GM21717 (cell line): ENCODE results near the gene FARP1.

Source experiments
- ATAC-seq: cut with Tn5 transposase; IDR thresholded peaks from one replicate; pipeline ENCODE4 v1.9.1; 2021; ENCODE audit warnings: mild to moderate bottlenecking, moderate library complexity; ENCODE audit not compliant: unreplicated experiment

The FARP1 gene

DNA sequence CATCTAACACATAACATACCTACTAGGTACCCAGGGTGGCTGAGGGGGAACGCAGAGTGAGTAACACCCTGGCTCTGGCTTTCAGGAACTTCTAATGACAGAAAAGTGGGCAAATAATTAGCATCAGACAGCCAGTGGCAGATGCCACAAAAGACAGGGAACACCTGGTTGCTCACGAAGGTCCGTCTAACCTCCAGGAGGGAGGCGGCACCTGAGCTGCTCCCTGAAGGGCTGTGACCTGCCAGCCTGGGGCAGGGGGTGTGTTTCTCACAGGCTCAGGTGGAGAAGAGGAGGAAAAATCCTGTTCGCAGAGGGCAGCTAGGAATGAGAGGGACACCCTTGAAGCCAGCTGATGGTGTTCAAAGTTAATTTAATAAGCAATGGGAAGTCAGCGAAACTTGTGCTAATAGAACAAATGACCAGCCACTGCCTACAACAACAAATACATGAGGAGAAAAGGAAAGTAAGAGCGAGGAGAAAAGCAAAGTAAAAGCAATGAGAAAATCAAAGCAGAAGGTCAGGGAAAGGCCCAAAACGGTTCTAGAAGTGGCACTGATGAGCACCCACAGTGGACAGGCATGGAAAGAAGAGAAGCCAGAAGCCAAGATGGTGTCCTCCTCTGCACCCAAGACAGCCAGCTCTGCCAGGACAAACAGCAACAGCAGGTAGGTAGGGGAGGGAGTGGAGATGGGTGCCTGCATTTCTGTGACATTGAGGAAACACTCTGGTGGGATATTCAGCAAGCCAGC is 346.7 kb downstream of the FARP1 start:
- no peak for ATAC-seq

DNA sequence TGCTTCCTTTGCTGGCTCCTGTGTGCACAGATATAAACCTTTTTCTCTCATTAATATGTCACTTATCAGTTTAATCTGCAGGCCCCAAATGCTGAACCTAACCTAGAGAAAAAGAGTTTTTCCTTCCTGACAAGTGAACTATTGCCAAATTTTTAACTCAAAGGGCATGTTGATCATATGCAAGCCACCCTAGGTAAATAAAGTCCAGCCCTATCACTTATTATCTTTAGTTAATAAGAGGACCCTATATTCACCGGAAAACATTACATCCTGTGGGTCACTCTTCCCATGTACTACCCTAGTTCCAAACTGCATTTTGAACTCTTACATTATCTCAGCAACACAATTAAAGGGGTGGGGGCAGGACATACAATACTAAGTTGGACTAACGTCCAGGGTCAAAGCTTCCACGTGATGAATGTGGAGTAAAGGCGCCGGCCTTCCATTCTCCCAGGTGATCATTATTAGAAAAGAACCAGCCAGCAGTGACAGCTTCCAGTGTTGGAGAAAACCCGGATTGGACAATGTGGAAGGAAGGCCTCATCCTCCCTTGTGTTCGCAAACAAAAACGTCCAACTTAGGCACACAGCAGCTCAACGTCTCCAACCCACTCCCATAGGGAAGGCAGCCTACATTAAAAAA is 347.4 kb downstream of the FARP1 start:
- ATAC-seq: no peak

DNA sequence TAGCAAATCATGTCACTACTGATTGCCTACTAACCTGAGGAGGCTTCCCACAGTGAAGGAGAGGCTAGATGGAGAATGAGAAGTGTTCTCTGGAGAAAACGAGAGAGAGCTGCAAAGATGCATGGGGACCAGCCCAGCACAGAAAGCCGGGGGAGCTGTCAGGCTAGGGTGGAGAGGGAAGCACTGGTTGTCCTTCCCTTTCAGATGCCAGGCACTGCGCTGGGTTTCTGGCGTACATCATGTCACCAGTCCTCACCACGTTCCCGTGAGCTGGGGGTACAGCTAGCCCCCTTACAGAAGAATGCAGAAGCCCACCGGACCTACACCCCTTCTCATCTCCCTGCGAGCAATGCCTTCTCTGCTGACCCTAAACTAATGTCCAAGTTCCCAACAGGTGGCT is 348.0 kb downstream of the FARP1 start:
- no peak for ATAC-seq

DNA sequence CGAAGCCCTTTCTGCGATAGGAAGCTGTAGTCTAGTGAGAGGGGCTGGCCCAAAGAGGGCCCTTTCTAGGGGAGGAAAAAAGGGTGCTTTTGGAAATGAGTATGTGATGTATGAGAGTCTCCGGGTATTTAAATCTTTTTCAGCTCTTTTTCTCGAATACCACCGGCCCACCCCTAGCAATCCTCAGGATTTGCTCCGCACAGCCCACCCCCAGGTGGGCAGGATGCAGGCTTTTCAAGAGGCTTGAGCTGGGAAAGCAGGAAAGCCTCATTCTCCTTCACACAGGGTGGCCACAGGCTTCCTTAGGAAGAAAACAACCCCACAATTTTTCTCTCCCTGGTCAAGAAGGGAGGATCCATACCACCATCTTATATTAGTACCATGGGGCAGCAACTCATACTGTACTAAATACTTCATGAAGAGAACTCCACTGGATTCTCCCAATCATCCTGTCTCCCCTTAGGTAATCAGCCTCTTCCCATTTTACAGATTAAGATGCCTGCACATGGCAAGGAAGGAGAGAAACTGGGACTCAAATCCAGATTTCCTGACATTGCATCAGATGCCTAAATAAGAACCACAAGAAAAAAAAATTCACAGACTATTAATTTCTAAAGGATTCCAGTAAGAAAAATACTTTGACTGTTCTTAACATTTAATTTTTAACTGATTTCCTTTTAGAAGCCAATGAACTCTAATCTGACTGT is 349.6 kb downstream of the FARP1 start:
- no peak for ATAC-seq

DNA sequence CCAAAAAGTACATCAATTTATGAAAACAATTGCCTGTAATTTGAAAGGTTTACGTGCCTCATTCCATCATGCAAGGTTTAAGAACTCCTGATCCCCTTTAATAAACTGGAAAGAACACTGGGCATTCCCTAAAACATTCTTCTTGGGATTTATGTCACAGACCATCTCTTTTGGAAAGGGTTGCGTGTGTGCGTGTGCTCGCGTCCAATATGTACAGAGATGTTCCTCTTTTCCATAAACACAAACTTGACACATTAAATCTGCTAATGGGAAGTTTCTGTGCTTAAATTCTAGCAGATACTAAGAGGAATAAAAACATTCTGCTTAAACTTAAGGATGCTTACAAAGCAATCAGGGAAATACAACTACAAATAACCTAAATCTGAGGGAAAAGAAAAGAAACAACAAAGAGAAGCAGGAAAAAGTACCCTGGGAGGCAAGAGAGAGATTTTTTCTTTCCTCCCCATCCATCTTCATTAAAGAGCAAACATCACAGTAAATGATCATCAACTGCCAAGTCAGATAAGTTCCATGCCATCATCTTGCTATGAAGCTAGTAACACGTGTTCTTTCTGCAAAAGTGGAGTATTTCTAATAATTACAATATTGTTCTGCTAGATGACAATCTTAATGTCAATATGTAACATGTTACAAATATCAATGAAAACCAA is 350.3 kb downstream of the FARP1 start:
- ATAC-seq: no peak

DNA sequence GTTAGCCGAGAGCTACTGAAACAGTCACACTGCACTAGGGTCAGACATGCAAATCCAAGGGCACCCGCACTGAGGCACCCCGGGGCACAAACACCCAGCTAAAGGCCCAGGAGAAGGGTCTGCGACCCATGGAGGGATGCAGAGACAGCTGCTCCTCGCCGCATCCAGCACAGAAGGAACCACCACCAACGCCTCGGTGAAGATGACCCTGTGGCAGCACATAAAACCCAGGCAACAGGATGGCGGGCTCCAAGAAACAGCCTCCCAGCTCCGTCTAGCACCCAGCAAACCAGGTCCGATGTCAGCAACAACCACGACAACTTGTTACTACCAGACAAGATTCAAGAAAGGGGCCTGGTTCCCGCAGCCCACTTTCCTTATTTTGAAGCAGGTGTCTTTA is 351.9 kb downstream of the FARP1 start:
- ATAC-seq: no peak

DNA sequence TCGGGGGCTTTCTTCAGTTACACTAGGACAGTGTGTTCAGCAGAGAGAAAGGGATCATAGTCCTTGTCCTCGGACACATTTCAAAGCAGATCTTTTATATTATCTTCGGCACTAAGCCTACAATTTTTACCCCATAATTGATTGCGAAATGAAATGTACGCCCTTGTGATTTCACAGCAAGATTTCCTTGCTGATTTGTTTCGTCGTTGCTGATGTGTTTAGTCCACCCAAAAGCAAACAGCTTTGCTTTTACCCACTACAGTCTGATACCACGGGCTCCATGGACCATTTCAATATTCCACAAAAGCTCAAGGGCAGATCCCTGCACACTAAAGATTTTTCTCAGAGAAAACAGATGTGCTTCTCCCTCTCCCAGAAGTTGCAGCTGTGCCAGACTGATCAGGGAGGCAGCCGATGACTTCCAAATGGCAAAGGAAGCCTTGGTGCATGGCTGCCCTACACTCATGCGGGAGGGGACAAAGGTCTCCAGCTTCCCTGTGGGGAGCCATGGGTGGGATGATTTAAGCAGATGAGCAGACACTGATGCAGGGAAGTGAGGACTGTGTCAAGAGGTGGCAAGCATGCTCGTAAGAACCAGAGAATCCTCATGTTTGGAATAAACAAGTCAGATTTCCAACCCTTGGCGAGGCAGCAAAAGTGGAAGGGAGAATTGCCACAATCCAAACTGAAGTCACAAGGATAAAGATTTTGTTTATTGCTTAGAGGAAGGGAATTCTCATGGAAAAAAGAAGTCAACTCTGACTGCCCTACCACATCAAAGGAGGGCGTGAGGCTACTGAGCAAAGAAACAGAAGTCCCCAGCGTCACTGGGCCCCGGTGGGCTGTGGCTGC is 353.0 kb downstream of the FARP1 start:
- no peak for ATAC-seq

DNA sequence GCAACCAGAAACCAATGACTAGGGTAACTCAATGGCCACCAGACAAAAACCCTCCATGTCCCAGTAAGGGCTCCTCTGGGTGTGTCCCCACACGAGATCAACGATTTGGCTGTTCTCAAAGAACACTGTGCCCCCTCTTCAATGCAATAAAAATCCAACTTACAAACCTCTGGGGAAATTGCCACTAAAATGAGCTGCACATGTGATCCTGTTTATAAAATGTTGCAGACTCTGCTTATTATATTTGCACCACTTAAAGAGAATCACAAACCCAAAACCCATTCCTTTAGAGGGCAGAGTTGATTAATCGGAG is 353.5 kb downstream of the FARP1 start:
- ATAC-seq: no peak

DNA sequence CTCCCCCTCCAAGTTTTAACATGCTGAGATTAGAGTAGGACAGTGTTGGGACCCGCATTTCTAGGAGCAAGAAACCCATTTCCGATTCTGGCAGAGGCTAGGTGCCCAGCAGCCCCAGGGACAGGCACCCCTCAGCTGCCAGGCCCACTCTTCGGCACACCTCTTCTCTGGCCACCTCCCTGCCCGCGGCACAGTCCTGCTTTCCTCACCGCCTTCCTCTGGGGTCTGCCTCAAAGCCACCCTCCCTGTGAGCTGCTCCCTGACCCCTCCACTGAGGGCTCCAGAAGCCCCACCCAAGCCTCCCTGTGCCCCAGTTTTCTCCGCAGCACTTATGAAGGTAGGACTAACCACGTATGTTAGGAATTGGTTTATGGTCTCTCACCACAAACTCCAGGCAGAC is 354.1 kb downstream of the FARP1 start:
- ATAC-seq: no peak

DNA sequence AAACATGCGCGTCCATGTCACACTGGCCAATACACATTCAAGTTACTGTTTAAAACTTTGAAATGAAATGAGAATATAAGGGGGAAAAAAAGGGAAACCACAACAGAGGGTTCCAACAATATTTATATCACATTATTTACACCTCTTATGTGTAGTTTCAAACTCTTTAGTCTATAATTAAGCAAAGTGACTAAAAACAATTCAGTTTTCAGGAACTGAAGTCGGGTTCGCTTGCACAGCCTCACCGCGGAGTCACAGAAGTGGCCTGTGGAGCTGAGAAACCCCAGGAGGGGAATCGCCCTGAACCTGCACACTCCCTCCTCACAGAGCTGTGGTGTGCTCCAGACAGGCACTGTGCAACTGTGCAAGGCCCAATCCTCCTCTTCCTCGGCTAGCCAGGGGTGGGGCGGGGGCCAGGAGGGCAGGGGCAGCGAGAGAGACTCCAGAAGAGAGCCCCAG is 358.1 kb downstream of the FARP1 start:
- peak; percentile 82 for ATAC-seq

DNA sequence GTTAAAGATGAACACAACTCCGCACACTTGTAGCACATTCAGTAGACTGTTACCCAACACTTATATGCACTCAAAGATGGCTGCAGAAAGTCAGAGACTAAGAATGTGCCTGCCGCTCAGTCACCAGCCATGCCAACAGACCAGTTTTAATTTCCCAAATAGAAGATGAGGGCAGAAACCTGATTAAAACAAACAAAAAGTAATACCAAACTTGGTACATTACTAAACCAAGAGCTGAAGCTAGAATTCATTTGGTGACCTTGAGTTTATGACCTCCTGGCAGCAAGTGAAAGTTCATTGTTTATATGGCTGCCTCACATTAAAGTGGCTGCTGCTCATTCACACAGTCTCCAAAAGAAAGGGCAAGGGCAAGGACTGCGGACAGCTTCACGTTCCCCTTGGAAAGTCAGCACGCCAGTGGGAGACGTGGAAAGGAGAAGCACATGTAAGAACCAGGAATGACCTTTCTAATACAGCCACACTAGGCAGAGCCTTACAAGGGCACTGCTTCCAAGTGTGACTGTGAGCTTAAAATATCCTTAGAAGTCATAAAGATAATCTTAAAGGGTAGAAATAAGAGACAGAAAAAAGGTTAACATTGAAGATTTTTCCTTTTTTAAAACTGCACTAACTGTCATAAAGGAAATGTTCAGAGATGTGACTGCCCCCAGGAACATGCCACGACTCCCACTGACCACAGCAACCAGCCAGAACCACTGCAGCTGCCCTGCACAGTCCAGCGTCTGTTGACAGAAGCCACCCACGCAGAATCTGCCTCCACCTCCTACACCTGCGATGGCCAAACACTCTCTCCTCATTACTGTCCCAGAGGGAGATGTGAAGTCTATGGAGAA is 360.5 kb downstream of the FARP1 start:
- ATAC-seq: no peak

DNA sequence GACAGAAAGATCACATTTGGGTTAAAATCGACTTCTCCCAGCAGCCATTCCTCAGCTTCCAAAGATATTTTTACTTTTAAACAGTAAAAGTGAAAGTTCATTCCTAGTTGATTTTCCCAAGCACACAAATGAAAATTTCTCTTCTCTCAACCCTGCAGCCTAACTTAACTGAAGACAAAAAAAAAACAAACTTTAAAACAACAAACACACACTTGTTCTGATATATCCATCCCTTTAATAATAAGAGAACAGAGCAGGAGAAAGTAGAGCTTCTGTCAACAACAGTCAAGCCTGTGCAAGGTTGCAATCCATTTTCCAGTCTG is 361.1 kb downstream of the FARP1 start:
- ATAC-seq: no peak

DNA sequence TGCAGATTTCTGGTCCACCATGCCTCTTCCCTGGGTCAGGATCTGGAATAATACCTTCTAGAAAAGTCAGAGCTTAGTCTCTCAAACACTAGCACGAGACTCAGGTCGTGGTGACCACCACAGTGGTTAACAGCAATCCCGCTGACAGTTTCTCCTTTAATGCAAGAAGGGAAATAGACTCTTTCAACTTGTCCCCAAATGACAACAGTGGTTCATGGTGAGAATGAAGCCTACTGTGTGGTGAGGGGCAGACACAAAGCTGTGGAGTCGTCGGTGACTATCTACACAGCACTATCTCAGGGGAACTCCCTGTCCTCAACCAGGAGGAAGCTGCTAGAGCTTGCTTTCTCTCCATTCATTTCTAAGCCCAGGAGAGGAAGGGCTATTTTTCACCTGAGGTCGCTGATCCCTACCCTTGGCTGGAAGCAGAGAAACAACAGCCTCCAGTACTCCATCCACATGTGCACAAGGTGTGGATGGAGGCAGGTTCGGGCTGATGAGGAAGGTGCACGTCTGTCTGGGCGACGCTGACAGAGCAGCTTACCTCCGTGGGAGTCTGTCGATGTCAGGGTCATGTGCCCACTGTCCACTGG is 361.6 kb downstream of the FARP1 start:
- peak; percentile 45 for ATAC-seq
